Choroid plexus epithelial cell (primary cell): ENCODE measurements around the gene APBA2.

Experiments used
- DNase-seq: peaks from one replicate; pipeline ENCODE4 v3.0.0-alpha.2; 2010; ENCODE audit warnings: low read depth
- H3K4me3 ChIP-seq: 2 replicates; pipeline ENCODE4 v1.5.1; 2011; ENCODE audit warnings: low read depth, mild to moderate bottlenecking, control low read depth, low read length, moderate library complexity
- CTCF ChIP-seq: conservative IDR thresholded peaks from 2 replicates; pipeline ENCODE4 v1.5.1; 2011; ENCODE audit warnings: low read depth, mild to moderate bottlenecking, control low read depth, inconsistent platforms, low read length, moderate library complexity

The APBA2 gene

DNA sequence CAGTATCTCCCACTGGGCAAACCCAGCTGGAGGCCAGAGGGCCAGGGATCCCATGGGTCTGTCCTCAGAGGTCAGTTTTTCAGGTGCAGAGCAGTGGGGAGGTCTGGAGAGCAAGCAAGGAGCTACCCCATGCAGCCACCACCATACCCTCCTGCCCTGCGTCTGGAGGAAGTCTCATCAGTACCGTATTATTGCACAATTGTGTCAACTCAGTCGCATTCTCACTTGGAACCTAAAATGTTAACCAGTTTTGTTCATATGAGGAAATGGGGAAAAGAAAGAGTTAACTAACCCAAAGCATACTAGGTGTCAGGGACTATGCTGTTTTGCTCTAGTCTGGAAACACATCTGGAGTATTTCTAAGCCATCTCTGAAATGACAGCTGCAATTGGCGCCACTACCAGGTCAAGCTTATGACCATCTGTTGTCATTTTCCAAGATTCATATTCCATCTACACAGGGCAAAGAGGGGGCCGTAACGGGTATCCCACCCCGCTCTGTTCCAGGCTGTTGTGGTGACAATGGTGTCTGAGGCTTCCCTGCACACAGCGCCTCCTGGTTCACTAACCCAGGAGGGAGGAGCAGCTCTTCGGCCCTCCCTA lies 16.9 kb upstream of the APBA2 start:
- no peak for TF ChIP-seq CTCF
- no peak for DNase-seq
- H3K4me3 ChIP-seq = no peak overlapping the region

DNA sequence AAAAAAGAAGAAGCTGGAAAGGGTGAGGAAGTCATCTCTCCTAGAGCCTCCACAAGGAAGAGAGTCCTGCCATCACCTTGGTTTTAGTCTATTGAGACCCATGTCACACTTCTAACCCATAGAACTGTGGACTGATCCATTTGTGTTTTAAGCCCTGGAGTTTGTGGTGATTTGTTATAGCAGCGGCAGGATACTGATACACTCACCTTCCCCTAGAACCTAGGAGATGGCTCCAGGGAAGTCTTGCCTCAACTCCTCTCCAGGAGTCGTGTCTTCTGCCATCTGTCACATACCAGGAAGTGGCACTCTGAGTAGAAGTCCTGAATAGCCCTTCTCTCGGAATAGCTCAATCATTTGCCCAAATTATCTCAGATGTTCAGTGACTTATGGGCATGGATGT lies 14.6 kb upstream of the APBA2 start:
- no peak overlapping the region for H3K4me3 ChIP-seq
- DNase-seq = no peak
- TF ChIP-seq CTCF = no peak

GRCh38 chr15:28873006-28873405 lies 12.8 kb upstream of the APBA2 start:
- H3K4me3 ChIP-seq = no peak overlapping the region
- DNase-seq = no peak
- no peak for TF ChIP-seq CTCF

GRCh38 chr15:28873585-28874190 lies 12.1 kb upstream of the APBA2 start:
- H3K4me3 ChIP-seq = no peak overlapping the region
- peak; percentile 46 for TF ChIP-seq CTCF
- DNase-seq = peak; percentile 56

GRCh38 chr15:28875461-28876000 lies 10.2 kb upstream of the APBA2 start:
- TF ChIP-seq CTCF = no peak
- no peak overlapping the region for H3K4me3 ChIP-seq
- no peak for DNase-seq

DNA sequence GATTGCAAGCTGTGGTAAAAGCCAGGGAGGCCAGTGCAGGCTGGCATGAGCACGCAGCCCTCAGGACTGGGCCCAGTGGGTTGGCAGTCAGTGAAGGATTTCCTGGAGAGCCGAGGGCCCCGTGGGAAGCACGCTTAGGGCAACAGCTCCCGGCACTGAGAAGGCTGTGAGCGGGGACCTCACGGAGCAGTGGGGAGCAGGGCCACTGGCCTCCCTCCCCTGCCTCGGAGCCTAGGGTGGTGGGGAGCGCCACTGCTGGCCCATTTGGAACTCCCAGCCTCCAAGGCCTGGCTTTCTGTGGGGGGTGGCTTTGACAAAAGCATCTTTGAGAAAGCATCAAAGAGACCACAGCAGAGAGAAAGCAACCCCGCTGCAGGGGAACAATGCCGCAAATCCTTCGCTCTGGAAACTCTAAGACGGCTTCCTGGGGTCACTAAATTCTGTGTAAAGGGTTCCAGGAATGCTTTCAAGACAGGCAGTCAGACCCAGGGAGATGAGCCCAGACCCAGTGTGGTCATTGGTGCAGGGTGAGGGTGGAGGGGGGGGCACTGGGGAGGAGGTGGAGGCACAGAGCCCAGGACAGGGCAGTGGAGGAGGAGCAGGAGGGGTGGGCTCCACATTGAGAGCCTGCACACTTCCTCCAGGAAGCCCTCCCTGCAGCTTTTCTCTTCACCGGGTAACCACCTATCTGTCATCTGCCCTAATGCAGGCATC lies 9.5 kb upstream of the APBA2 start:
- H3K4me3 ChIP-seq = no peak overlapping the region
- DNase-seq = no peak
- no peak for TF ChIP-seq CTCF
